Brain microvascular endothelial cell (primary cell): ENCODE data around the gene ZXDC.
A peak's percentile ranks its signal among the peaks of the same experiment; 100 is the strongest.

Source experiments
- DNase-seq: peaks from one replicate; pipeline ENCODE4 v3.0.0-alpha.2; 2020
- H3K27ac ChIP-seq: fragments of 250-450 bp; sonication (Bioruptor Pico); 2 replicates; pipeline ENCODE4 v1.5.1; 2020; ENCODE audit warnings: mild to moderate bottlenecking, moderate library complexity
- H3K27me3 ChIP-seq: fragments of 250-450 bp; sonication (Bioruptor Pico); replicated peaks from 2 replicates; pipeline ENCODE4 v1.5.1; 2020; ENCODE audit warnings: mild to moderate bottlenecking
- H3K36me3 ChIP-seq: fragments of 250-450 bp; sonication (Bioruptor Pico); replicated peaks from 2 replicates; pipeline ENCODE4 v1.5.1; 2020; ENCODE audit warnings: mild to moderate bottlenecking
- H3K4me3 ChIP-seq: 2 replicates; pipeline ENCODE4 v1.5.1; 2011; ENCODE audit warnings: low read depth, mild to moderate bottlenecking, control low read depth, low read length, moderate library complexity
- in situ Hi-C: cut with HindIII; loops from 2 replicates; pipeline ENCODE4 v1.10.0; 2017; ENCODE audit warnings: low sequenced_read_pairs, low pct_ligation_motif_present
- TF ChIP-seq, protein P1 (sequence below): IDR thresholded peaks from 2 replicates; pipeline ENCODE4 v1.5.1; 2011; ENCODE audit warnings: low read depth, mild to moderate bottlenecking, moderate library complexity, low read length, control low read depth, inconsistent platforms; ENCODE audit errors: missing control alignments

ZXDC gene

DNA sequence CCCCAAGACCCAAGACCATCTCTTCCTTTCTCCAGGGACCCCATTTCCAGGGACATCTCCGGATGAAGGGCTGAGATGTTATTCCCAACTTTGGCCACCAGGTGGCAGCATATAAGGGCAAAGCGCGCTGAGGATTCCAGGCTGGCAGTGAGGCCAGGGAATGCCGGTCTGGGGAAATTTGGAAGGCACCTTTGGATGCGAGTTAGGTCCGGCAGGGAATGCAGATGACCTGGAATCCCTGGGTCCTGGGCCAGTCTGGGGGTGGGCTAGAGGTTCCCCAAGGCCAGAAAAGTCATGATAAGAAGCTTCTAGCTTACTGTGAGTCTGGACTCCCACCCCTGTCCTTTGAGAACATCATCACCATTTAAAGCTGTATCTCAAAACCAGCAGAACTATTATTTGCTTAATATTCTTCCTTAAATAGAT is 46.7 kb upstream of the ZXDC start:
- Histone ChIP-seq H3K36me3 (no peaks in the 10 kb centered on the region), H3K27me3 (peaks cover 13% of the 10 kb centered on the region), H3K27ac (no peak overlapping the region), H3K4me3 (no peak overlapping the region)
- TF ChIP-seq, protein P1, sequence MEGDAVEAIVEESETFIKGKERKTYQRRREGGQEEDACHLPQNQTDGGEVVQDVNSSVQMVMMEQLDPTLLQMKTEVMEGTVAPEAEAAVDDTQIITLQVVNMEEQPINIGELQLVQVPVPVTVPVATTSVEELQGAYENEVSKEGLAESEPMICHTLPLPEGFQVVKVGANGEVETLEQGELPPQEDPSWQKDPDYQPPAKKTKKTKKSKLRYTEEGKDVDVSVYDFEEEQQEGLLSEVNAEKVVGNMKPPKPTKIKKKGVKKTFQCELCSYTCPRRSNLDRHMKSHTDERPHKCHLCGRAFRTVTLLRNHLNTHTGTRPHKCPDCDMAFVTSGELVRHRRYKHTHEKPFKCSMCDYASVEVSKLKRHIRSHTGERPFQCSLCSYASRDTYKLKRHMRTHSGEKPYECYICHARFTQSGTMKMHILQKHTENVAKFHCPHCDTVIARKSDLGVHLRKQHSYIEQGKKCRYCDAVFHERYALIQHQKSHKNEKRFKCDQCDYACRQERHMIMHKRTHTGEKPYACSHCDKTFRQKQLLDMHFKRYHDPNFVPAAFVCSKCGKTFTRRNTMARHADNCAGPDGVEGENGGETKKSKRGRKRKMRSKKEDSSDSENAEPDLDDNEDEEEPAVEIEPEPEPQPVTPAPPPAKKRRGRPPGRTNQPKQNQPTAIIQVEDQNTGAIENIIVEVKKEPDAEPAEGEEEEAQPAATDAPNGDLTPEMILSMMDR = peak; percentile 89
- in situ Hi-C loops = no loop called here
- DNase-seq = peak; percentile 30

DNA sequence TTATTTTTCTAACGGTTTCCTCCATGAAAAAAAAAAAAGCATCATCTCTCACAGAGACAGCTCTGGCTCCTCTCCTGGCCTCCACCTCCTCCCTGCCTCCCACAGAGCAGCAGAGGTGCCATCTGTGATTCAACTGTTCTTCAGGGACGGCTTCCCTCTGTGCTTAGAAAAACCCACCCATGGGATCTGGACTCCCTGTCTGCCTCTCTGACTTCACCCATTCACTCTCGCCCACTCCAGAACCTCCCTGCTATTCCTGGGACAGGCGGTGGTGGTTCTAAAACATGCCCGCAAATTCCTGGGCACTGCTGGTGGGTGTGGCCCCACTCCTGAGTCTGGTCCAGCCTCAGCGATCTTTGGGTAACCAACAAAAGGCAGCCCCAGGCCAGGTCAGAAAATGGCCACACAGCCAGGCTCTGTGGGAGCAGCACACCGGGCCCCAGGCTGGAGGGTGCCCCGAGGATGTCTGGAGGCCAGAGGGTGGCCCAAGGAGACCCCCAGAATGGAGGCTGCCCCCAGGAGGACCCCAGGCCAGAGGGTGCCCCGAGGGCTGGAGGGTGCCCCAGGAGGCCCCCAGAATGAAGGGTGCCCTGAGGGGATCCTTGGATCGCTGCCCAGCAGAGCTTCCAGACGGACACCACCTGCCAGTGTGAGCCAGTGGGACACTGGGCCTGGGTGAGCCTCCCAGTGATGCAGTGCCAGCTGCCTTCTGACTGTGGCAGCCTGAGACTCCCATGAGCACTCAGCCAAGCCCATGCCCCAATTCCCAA is 45.6 kb upstream of the ZXDC start:
- TF ChIP-seq, protein P1 = no peak
- no peaks in the 10 kb centered on the region for H3K36me3 ChIP-seq
- H3K27me3 ChIP-seq = peaks cover 13% of the 10 kb centered on the region
- H3K27ac ChIP-seq = no peak overlapping the region
- no peak for DNase-seq
- no peak overlapping the region for H3K4me3 ChIP-seq
- in situ Hi-C loops = no loop called here

DNA sequence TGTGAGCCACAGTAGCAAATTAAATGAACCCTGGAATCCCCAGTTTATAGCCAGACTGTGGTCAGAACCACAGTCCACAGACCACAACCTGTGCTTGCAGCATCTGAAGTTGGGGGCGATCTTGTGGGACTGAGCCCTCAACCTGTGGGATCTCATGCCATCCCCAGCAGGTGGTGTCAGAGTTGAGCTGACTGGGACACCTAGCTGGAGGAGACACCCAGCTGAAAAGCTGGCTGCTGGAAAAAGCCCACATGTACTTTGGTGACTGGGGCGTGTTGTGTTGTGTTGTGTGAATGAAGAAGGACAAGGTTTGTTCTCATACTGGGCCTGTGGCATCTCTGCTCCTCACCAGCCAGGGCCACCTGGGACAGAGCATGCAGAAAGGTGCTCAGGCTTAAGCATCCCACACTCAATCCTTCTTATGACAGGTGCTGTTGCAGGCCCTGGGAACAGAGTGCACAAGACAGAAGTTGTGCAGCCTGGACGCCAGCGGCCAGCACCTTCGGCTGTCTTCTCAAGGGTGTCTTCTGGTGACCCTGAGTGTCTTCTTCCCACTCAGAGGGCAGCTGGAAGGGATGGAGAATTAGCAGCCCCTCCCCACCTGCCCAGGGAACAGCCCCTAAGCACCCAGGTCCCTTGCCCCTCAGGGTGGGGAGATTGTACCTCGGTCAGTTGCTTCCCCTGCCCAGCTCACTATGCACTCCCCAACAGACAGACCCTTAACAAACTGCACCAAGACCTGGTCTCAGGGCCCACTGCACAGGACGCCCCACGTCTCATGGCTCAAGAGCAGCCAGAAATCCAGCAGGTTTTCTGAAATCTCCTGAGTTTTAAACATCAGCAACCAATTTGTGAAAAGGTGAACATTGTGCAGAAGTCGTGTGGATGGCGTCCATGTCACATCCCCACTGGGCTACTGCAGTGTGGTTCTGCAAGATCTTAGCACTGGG is 44.1 kb upstream of the ZXDC start:
- H3K36me3 ChIP-seq = no peaks in the 10 kb centered on the region
- in situ Hi-C loops = no loop called here
- no peak overlapping the region for H3K4me3 ChIP-seq
- no peak overlapping the region for H3K27ac ChIP-seq
- TF ChIP-seq, protein P1 = no peak
- no peak for DNase-seq
- H3K27me3 ChIP-seq = peaks cover 11% of the 10 kb centered on the region

- TF ChIP-seq, protein P1 = no peak
- in situ Hi-C loops = no loop called here
- H3K4me3 ChIP-seq = no peak overlapping the region
- no peak for DNase-seq
- H3K27ac ChIP-seq = no peak overlapping the region
- H3K36me3 ChIP-seq = no peaks in the 10 kb centered on the region
- H3K27me3 ChIP-seq = peaks cover 3% of the 10 kb centered on the region
Observed at GRCh38 chr3:126518779-126519177, 43.1 kb upstream of the ZXDC start.

DNA sequence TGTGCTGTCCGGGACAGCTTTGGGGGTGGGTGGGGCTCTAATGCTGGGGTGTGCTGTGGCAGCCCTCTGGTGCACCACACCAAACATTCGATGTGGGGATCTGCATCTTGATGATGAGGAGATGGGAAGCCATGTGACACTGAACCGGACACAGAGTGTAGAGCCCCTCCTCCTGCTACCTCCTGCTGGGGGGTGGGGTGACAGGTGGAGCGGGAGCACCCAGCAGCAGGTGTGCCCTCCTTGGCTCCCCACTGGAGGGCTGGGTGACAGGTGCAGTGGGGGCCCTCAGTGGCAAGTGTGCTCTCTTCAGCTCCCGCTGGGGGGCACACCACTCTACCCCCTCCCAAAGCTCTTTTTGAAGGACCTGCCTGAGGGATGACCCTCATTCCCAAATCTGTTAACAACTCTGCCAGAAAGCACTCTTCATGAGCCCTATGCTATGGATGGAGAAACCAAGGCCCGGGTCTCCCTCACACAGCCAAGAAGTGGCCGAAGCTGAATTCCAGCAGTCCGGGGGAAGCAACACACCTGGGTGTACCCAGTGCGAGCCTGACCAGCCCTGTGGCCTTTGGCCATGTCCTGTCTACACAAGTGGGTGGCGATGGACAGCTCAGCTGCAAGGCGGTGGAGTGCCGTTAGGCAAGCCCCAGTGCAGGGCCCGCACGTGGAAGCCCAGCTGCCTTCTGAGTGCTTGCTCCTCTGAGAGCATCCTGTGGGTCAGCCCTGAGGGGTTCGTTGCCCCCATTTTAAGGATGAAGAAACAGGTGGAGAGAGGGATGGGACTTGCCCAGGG is 42.5 kb upstream of the ZXDC start:
- no peak for DNase-seq
- Histone ChIP-seq H3K27ac (no peak overlapping the region), H3K4me3 (no peak overlapping the region), H3K27me3 (no peaks in the 10 kb centered on the region), H3K36me3 (no peaks in the 10 kb centered on the region)
- TF ChIP-seq, protein P1 = no peak
- in situ Hi-C loops = no loop called here
